H1 (cell line): ENCODE results near the gene IFT25. TPM values are rescaled to one million over a fixed set of nuclear protein-coding genes. Genes with fewer than 3 reads are reported as not detected.

Source experiments
- CTCF ChIA-PET: fragments of 300-600 bp; sonication (Branson Sonifier 250); formaldehyde crosslinking; loops from one replicate; lab custom pipeline; 2021; ENCODE audit not compliant: partially characterized antibody; lab: Charles Lee
- POLR2A ChIA-PET: fragments of 300-600 bp; sonication (Branson Sonifier 250); formaldehyde crosslinking; loops from one replicate; lab custom pipeline; 2021; ENCODE audit warnings: inconsistent platforms; ENCODE audit not compliant: partially characterized antibody; lab: Charles Lee
- DNase-seq, 2 experiments: peaks; one replicate each; pipeline versions ENCODE4 v3.0.0 to v3.0.0-alpha.2; 2010 to 2022; ENCODE audit warnings: low spot score in 2 of 2, low read depth in 1 of 2, mixed read lengths in 1 of 2
- FAIRE-seq: peaks from 2 replicates; lab custom pipeline; 2011; peaks lifted over from hg19 to GRCh38; lab: Jason Lieb, UNC
- H2AFZ ChIP-seq: 2 replicates; pipeline ENCODE4 v1.8.1; 2012; ENCODE audit warnings: low read length, inconsistent platforms
- H2AK5ac ChIP-seq: 2 replicates; pipeline ENCODE4 v1.6.1; 2013; ENCODE audit warnings: low read depth, low read length
- H2BK120ac ChIP-seq: replicated peaks from 2 replicates; pipeline ENCODE3; 2013; ENCODE audit warnings: low read depth, low read length, inconsistent platforms
- H2BK12ac ChIP-seq: 2 replicates; pipeline ENCODE4 v1.6.1; 2013; ENCODE audit warnings: low read depth, low read length
- H2BK15ac ChIP-seq: 2 replicates; pipeline ENCODE4 v1.6.1; 2013; ENCODE audit warnings: low read length
- H2BK20ac ChIP-seq: 2 replicates; pipeline ENCODE4 v1.6.1; 2013; ENCODE audit warnings: low read length
- H2BK5ac ChIP-seq: 2 replicates; pipeline ENCODE4 v1.6.1; 2013; ENCODE audit warnings: low read depth, low read length
- H3K14ac ChIP-seq: 2 replicates; pipeline ENCODE4 v1.6.1; 2013; ENCODE audit warnings: inconsistent platforms; ENCODE audit not compliant: insufficient read length
- H3K18ac ChIP-seq: 2 replicates; pipeline ENCODE4 v1.6.1; 2013; ENCODE audit warnings: low read length; ENCODE audit errors: extremely low read depth
- H3K23ac ChIP-seq: 2 replicates; pipeline ENCODE4 v1.6.1; 2013; ENCODE audit warnings: inconsistent platforms; ENCODE audit not compliant: insufficient read length
- H3K23me2 ChIP-seq: 2 replicates; pipeline ENCODE4 v1.6.1; 2013; ENCODE audit warnings: low read depth, low read length
- H3K27ac ChIP-seq: 2 replicates; pipeline ENCODE4 v1.6.1; 2011; ENCODE audit warnings: low read depth, low read length, inconsistent platforms
- H3K27me3 ChIP-seq, 4 experiments: replicated peaks in 1 of 4; 1 replicate in 1 of 4; 2 replicates in 3 of 4; pipeline versions ENCODE4 v1.6.1 to v1.8.1; 2011 to 2013; ENCODE audit warnings: low read length in 3 of 4, mild to moderate bottlenecking in 3 of 4, inconsistent platforms in 2 of 4, mixed read lengths in 2 of 4, moderate library complexity in 1 of 4; ENCODE audit not compliant: control insufficient read depth in 3 of 4, insufficient read depth in 3 of 4; ENCODE audit errors: extremely low read depth in 1 of 4
- H3K36me3 ChIP-seq, 4 experiments: 2 replicates each; pipeline versions ENCODE4 v1.6.1 to v1.8.1; 2011 to 2013; ENCODE audit warnings: mild to moderate bottlenecking in 4 of 4, low read length in 3 of 4, moderate library complexity in 2 of 4, control low read depth in 1 of 4, inconsistent platforms in 1 of 4; ENCODE audit not compliant: insufficient read depth in 4 of 4, control insufficient read depth in 2 of 4
- H3K4ac ChIP-seq: replicated peaks from 2 replicates; pipeline ENCODE3; 2013; ENCODE audit warnings: low read length, low read depth, mixed read lengths, inconsistent platforms; ENCODE audit not compliant: insufficient read length
- H3K4me1 ChIP-seq, 4 experiments: replicated peaks in 1 of 4; 1 replicate in 1 of 4; 2 replicates in 3 of 4; pipeline versions ENCODE4 v1.6.1 to v1.8.1; 2011 to 2013; ENCODE audit warnings: low read length in 3 of 4, inconsistent platforms in 2 of 4, mixed read lengths in 1 of 4; ENCODE audit not compliant: insufficient read depth in 4 of 4, control insufficient read depth in 3 of 4
- H3K4me2 ChIP-seq, 2 experiments: 2 replicates each; pipeline versions ENCODE4 v1.6.1 to v1.8.1; 2011 to 2013; ENCODE audit warnings: low read depth in 2 of 2, low read length in 2 of 2, control low read depth in 1 of 2, inconsistent platforms in 1 of 2, mild to moderate bottlenecking in 1 of 2; ENCODE audit not compliant: insufficient read depth in 1 of 2
- H3K4me3 ChIP-seq, 4 experiments: fragments of 200-600, 300-600 bp in 1 of 4; sonication (generic), shearing (Covaris generic), sonication (Bioruptor Twin) in 1 of 4; 2 replicates each; pipeline versions ENCODE4 v1.5.1 to v1.8.1; 2011 to 2016; ENCODE audit warnings: low read length in 4 of 4, low read depth in 3 of 4, control low read depth in 2 of 4, inconsistent platforms in 2 of 4, mild to moderate bottlenecking in 2 of 4, mixed read lengths in 1 of 4, moderate library complexity in 1 of 4; ENCODE audit not compliant: insufficient read depth in 2 of 4; ENCODE audit errors: extremely low read depth in 1 of 4
- H3K56ac ChIP-seq: replicated peaks from 2 replicates; pipeline ENCODE3; 2013; ENCODE audit warnings: low read depth, mild to moderate bottlenecking, mixed read lengths, low read length, inconsistent platforms; ENCODE audit not compliant: insufficient read length
- H3K79me1 ChIP-seq: 2 replicates; pipeline ENCODE4 v1.6.1; 2013; ENCODE audit warnings: low read depth, low read length, control low read depth
- H3K79me2 ChIP-seq, 2 experiments: 2 replicates each; pipeline versions ENCODE4 v1.6.1 to v1.8.1; 2012 to 2013; ENCODE audit warnings: low read length in 2 of 2, mild to moderate bottlenecking in 2 of 2, inconsistent platforms in 1 of 2; ENCODE audit not compliant: insufficient read depth in 2 of 2, control insufficient read depth in 1 of 2
- H3K9ac ChIP-seq, 4 experiments: replicated peaks in 1 of 4; 1 replicate in 1 of 4; 2 replicates in 3 of 4; pipeline versions ENCODE4 v1.6.1 to v1.8.1; 2011 to 2013; ENCODE audit warnings: low read depth in 3 of 4, low read length in 3 of 4, control low read depth in 2 of 4, mild to moderate bottlenecking in 2 of 4, moderate library complexity in 2 of 4, inconsistent platforms in 1 of 4; ENCODE audit errors: extremely low read depth in 1 of 4
- H3K9me3 ChIP-seq, 2 experiments: 2 replicates each; pipeline versions ENCODE4 v1.6.1 to v1.8.1; 2012 to 2013; ENCODE audit warnings: mild to moderate bottlenecking in 2 of 2, moderate library complexity in 2 of 2, control low read depth in 1 of 2, inconsistent platforms in 1 of 2, low read depth in 1 of 2, low read length in 1 of 2, mixed read lengths in 1 of 2; ENCODE audit not compliant: insufficient read depth in 2 of 2
- H4K20me1 ChIP-seq, 2 experiments: replicated peaks in 1 of 2; 2 replicates each; pipeline versions ENCODE3 to v1.8.1; 2011 to 2013; ENCODE audit warnings: inconsistent platforms in 2 of 2, low read length in 2 of 2, mild to moderate bottlenecking in 1 of 2; ENCODE audit not compliant: insufficient read depth in 2 of 2, control insufficient read depth in 1 of 2
- H4K5ac ChIP-seq: 2 replicates; pipeline ENCODE4 v1.6.1; 2013; ENCODE audit warnings: low read length, low read depth, mixed read lengths, inconsistent platforms; ENCODE audit not compliant: insufficient read length
- H4K8ac ChIP-seq: 2 replicates; pipeline ENCODE4 v1.8.0; 2013; ENCODE audit warnings: mild to moderate bottlenecking, moderate library complexity, low read length, inconsistent platforms; ENCODE audit not compliant: insufficient read depth; ENCODE audit errors: extremely low read depth
- H4K91ac ChIP-seq: replicated peaks from 2 replicates; pipeline ENCODE3; 2013; ENCODE audit warnings: low read length, mixed read lengths, inconsistent platforms; ENCODE audit not compliant: insufficient read length
- CHD2 ChIP-seq: IDR thresholded peaks from 2 replicates; pipeline ENCODE4 v1.6.1; 2012; ENCODE audit warnings: low read length, improper control_type of control experiment
- CTBP2 ChIP-seq: IDR thresholded peaks from 2 replicates; pipeline ENCODE4 v1.7.0; 2011; ENCODE audit warnings: borderline replicate concordance, mild to moderate bottlenecking, moderate library complexity, mixed read lengths, low read length; ENCODE audit not compliant: insufficient read depth, insufficient read length
- FOSL1 ChIP-seq: IDR thresholded peaks from 2 replicates; pipeline ENCODE4 v1.6.1; 2011; ENCODE audit warnings: mild to moderate bottlenecking, low read depth, low read length, moderate library complexity; ENCODE audit not compliant: insufficient read depth
- GTF2F1 ChIP-seq: IDR thresholded peaks from 2 replicates; pipeline ENCODE4 v1.6.1; 2012; ENCODE audit warnings: low read depth, low read length, improper control_type of control experiment, borderline replicate concordance
- SP1 ChIP-seq: IDR thresholded peaks from 2 replicates; pipeline ENCODE4 v1.6.1; 2011; ENCODE audit warnings: low read depth, low read length
- TBP ChIP-seq: IDR thresholded peaks from 2 replicates; pipeline ENCODE4 v1.6.1; 2011; ENCODE audit warnings: low read depth, low read length, improper control_type of control experiment
- WGBS, 2 experiments: shearing (Covaris generic) in 1 of 2; methylation state at CpG; one replicate each; pipeline versions ENCODE4 v1.1.6 to v1.1.7; 2013 to 2015; ENCODE audit warnings: low lambda C conversion rate in 2 of 2, mixed read lengths in 2 of 2, inconsistent platforms in 1 of 2, low coverage in 1 of 2, missing lambda C conversion rate in 1 of 2; ENCODE audit not compliant: insufficient replicate concordance in 2 of 2, insufficient coverage in 1 of 2, insufficient read length in 1 of 2; ENCODE audit errors: extremely low coverage in 1 of 2, missing lambda C conversion rate in 1 of 2; 5-methylcytosine and 5-hydroxymethylcytosine counted together
- polyA plus RNA-seq, 7 experiments: library from polyadenylated mRNA; depleted of rRNA in 3 of 7; stranded (reverse) in 5 of 7; unstranded in 2 of 7; fragments of >200 nt in 5 of 7; fragments of 200-250 nt in 2 of 7; gene quantifications; 1 replicate in 5 of 7; 2 replicates in 1 of 7; 4 replicates in 1 of 7; pipeline versions ENCODE4 v1.2.1 to v1.2.3, GENCODE V29; 2011 to 2013; ENCODE audit warnings: missing spikeins in 2 of 7, mixed read lengths in 2 of 7
- total RNA-seq: library from RNA; stranded (reverse); fragmentation: NEBNext Ultra II Directional; extraction: Animal tissue kit (Norgen Biotek cat#: 25700); gene quantifications from 2 replicates; pipeline ENCODE4 v1.2.1, GENCODE V29; 2021
- TF ChIP-seq, protein P1 (sequence below): IDR thresholded peaks from 2 replicates; pipeline ENCODE4 v1.6.1; 2011; ENCODE audit warnings: low read depth, mild to moderate bottlenecking, low read length; ENCODE audit not compliant: insufficient read depth
- TF ChIP-seq, protein P2 (sequence below), 3 experiments: IDR thresholded peaks; 1 replicate in 2 of 3; 2 replicates in 1 of 3; pipeline versions ENCODE4 v1.5.1 to v1.6.1; 2011; ENCODE audit warnings: low read length in 3 of 3, mild to moderate bottlenecking in 3 of 3, inconsistent platforms in 2 of 3, low read depth in 1 of 3, moderate library complexity in 1 of 3; ENCODE audit not compliant: insufficient read depth in 1 of 3; ENCODE audit errors: control extremely low read depth in 1 of 3
- TF ChIP-seq, protein P3 (sequence below): IDR thresholded peaks from 2 replicates; pipeline ENCODE4 v1.6.1; 2012; ENCODE audit warnings: inconsistent platforms

IFT25 gene
- total and polyA plus RNA-seq, 2 of the 8 experiments (the other 6 are each of a cell fraction or from before 2014, with no cell fraction given), result 15.0 to 36.3 TPM

DNA sequence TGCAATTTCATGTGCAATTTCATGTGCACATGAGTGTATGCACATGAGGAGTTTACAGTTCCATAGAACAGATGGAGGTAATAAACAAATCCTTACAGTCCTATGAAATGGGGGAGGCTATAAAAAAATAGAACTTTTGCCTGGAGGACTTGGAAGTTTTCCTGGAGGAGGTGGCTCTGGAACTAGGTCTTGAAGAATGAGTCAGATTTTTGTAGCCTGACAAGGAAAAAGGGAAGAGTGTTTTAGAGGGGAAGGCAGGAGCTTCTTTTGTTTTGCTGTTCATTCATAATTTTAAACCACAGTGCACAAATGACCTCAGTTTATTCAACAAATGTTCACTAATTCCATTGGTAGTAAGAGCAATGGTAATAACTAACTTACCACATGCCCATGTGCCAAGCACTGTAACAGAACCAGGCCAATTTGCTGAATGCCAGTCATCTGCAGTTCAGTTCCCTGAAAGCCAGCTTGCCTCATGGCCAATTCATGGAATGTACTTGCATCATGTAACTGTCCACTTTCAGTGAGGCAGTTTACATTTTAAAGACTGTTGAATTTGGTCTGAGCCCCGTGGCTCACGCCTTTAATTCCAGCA is 48.8 kb downstream of the IFT25 start:
- H2BK20ac ChIP-seq, result no peak overlapping the region
- no peak overlapping the region for H3K56ac ChIP-seq
- no peak overlapping the region for H3K27ac ChIP-seq
- POLR2A ChIA-PET, result no interaction called here
- no peak overlapping the region for H4K91ac ChIP-seq
- H3K4me2 ChIP-seq, result no peak overlapping the region
- no peak overlapping the region for H2BK5ac ChIP-seq
- H3K9ac ChIP-seq, result no peak overlapping the region
- peaks cover 0 to 3% (median 0%) of the 10 kb centered on the region in 4 experiments; a peak in 1 of 7 replicates for H3K4me1 ChIP-seq
- no peak overlapping the region for H2BK15ac ChIP-seq
- H3K14ac ChIP-seq, result no peak overlapping the region
- H4K5ac ChIP-seq, result no peak overlapping the region
- H2AK5ac ChIP-seq, result no peak overlapping the region
- no peak overlapping the region for H2BK12ac ChIP-seq
- H3K18ac ChIP-seq, result no peak overlapping the region
- H4K20me1 ChIP-seq, result no peaks in the 10 kb centered on the region
- WGBS, 2 experiments, result 92% methylated on average over 2 of the region's 2 CpGs; no CpG with 5 or more reads in 1 of the 2 experiments
- no peaks in the 10 kb centered on the region for H3K79me2 ChIP-seq
- CTCF ChIA-PET, result interaction anchor here (1.3 to 1.5 kb wide), 2 partner anchors 35 to 53 kb away, joined by 3 read pairs; no protein-coding TSS in a partner anchor
- no peaks in the 10 kb centered on the region for H3K27me3 ChIP-seq
- no peak overlapping the region for H3K4me3 ChIP-seq
- H3K23ac ChIP-seq, result no peak overlapping the region
- FAIRE-seq (no peak), DNase-seq (no peak)
- H4K8ac ChIP-seq, result no peak overlapping the region
- H3K23me2 ChIP-seq, result no peaks in the 10 kb centered on the region
- no peak overlapping the region for H3K4ac ChIP-seq
- no peaks in the 10 kb centered on the region for H3K9me3 ChIP-seq
- H2BK120ac ChIP-seq, result no peak overlapping the region
- H3K79me1 ChIP-seq, result no peaks in the 10 kb centered on the region
- no peak overlapping the region for H2AFZ ChIP-seq
- H3K36me3 ChIP-seq, result no peaks in the 10 kb centered on the region
- no peak for TF ChIP-seq CHD2
- TF ChIP-seq, protein P1, sequence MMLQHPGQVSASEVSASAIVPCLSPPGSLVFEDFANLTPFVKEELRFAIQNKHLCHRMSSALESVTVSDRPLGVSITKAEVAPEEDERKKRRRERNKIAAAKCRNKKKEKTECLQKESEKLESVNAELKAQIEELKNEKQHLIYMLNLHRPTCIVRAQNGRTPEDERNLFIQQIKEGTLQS, result no peak
- TF ChIP-seq, protein P2, sequence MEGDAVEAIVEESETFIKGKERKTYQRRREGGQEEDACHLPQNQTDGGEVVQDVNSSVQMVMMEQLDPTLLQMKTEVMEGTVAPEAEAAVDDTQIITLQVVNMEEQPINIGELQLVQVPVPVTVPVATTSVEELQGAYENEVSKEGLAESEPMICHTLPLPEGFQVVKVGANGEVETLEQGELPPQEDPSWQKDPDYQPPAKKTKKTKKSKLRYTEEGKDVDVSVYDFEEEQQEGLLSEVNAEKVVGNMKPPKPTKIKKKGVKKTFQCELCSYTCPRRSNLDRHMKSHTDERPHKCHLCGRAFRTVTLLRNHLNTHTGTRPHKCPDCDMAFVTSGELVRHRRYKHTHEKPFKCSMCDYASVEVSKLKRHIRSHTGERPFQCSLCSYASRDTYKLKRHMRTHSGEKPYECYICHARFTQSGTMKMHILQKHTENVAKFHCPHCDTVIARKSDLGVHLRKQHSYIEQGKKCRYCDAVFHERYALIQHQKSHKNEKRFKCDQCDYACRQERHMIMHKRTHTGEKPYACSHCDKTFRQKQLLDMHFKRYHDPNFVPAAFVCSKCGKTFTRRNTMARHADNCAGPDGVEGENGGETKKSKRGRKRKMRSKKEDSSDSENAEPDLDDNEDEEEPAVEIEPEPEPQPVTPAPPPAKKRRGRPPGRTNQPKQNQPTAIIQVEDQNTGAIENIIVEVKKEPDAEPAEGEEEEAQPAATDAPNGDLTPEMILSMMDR (IDR thresholded peaks at IDR 0.05; ENCODE audit: control extremely low read depth in 1 of 3, insufficient read depth in 1 of 3, low read depth in 1 of 3, low read length in 3 of 3), result no peak
- TF ChIP-seq GTF2F1, result no peak
- TF ChIP-seq, protein P3, sequence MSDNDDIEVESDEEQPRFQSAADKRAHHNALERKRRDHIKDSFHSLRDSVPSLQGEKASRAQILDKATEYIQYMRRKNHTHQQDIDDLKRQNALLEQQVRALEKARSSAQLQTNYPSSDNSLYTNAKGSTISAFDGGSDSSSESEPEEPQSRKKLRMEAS, result no peak
- TF ChIP-seq CTBP2, result no peak
- no peak for TF ChIP-seq SP1
- TF ChIP-seq TBP, result no peak
- no peak for TF ChIP-seq FOSL1
